Measurements from ENCODE around the gene PITPNB.

GRCh38 chr22:27865496-27865895, 53.6 kb downstream of the PITPNB start:
- TF ChIP-seq, protein P1, sequence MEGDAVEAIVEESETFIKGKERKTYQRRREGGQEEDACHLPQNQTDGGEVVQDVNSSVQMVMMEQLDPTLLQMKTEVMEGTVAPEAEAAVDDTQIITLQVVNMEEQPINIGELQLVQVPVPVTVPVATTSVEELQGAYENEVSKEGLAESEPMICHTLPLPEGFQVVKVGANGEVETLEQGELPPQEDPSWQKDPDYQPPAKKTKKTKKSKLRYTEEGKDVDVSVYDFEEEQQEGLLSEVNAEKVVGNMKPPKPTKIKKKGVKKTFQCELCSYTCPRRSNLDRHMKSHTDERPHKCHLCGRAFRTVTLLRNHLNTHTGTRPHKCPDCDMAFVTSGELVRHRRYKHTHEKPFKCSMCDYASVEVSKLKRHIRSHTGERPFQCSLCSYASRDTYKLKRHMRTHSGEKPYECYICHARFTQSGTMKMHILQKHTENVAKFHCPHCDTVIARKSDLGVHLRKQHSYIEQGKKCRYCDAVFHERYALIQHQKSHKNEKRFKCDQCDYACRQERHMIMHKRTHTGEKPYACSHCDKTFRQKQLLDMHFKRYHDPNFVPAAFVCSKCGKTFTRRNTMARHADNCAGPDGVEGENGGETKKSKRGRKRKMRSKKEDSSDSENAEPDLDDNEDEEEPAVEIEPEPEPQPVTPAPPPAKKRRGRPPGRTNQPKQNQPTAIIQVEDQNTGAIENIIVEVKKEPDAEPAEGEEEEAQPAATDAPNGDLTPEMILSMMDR (IDR thresholded peaks at IDR 0.05; ENCODE audit: low read depth, low read length, poor library complexity, severe bottlenecking), result no peak
- TF ChIP-seq EZH2phosphoT487 (IDR thresholded peaks at IDR 0.05; ENCODE audit: borderline replicate concordance, low read length), result no peak
